ENCODE measurements around the gene TTC28.

The TTC28 gene

DNA sequence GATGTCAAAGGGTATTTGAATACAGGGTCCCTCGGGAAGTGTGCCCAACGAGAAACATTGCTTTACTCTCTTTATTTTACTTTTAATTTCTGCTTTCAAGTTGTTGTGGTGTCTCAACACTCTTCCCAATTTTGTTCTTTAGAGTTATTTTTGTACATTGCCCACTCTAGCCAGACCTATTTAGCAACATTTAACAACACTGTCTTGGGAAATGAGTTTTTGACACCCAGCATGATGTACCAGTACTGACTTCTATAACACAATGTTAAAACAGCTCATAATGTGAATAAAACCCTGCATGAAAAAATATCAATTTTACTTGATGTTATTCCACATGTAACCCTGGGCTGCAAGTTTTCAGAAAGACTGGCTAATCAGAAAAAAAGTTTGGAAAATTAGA lies 410.4 kb downstream of the TTC28 start:
- no peak for DNase-seq (ENCODE audit: low spot score)
- no peak for TF ChIP-seq CTCF (IDR thresholded peaks at IDR 0.05; ENCODE audit: borderline replicate concordance, control extremely low read depth, extremely low read depth, insufficient read depth, missing control alignments)
- in situ Hi-C loops (cut with MboI; ENCODE audit: low sequenced_read_pairs, unreplicated experiment): no loop called here

- DNase-seq (ENCODE audit: low spot score): no peak
- no peak for TF ChIP-seq CTCF (IDR thresholded peaks at IDR 0.05; ENCODE audit: borderline replicate concordance, control extremely low read depth, extremely low read depth, insufficient read depth, missing control alignments)
- in situ Hi-C loops (cut with MboI; ENCODE audit: low sequenced_read_pairs, unreplicated experiment): no loop called here
Measured at GRCh38 chr22:28268850-28269249, 410.8 kb downstream of the TTC28 start.

DNA sequence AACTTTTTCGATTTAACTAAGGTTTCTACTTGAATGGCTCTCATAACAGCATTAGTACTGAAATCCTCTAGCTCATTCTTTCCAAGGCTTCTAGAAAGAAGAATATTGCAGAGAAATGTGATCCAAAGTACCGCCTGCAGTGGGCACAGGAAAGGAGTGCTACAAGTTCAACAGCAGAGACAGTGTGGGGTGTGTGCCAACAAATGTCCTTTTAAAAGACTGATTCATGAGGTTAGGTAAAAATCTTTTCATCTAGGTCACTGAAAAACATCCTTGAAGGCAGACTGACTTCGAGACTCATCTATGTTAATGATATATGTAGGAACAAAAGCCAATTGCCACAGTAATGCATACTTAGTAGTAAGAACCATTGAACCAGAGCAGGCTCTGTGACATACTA lies 411.5 kb downstream of the TTC28 start:
- no peak for TF ChIP-seq CTCF (IDR thresholded peaks at IDR 0.05; ENCODE audit: borderline replicate concordance, control extremely low read depth, extremely low read depth, insufficient read depth, missing control alignments)
- DNase-seq (ENCODE audit: low spot score): no peak
- in situ Hi-C loops (cut with MboI; ENCODE audit: low sequenced_read_pairs, unreplicated experiment): no loop called here

GRCh38 chr22:28260619-28261018 lies 419.0 kb downstream of the TTC28 start:
- no peak for DNase-seq (ENCODE audit: low spot score)
- in situ Hi-C loops (cut with MboI; ENCODE audit: low sequenced_read_pairs, unreplicated experiment): no loop called here
- no peak for TF ChIP-seq CTCF (IDR thresholded peaks at IDR 0.05; ENCODE audit: borderline replicate concordance, control extremely low read depth, extremely low read depth, insufficient read depth, missing control alignments)

GRCh38 chr22:28259774-28260312 lies 419.8 kb downstream of the TTC28 start:
- TF ChIP-seq CTCF (IDR thresholded peaks at IDR 0.05; ENCODE audit: borderline replicate concordance, control extremely low read depth, extremely low read depth, insufficient read depth, missing control alignments): no peak
- in situ Hi-C loops (cut with MboI; ENCODE audit: low sequenced_read_pairs, unreplicated experiment): no loop called here
- no peak for DNase-seq (ENCODE audit: low spot score)

GRCh38 chr22:28254396-28254795 lies 425.2 kb downstream of the TTC28 start:
- DNase-seq (ENCODE audit: low spot score): no peak
- in situ Hi-C loops (cut with MboI; ENCODE audit: low sequenced_read_pairs, unreplicated experiment): no loop called here
- TF ChIP-seq CTCF (IDR thresholded peaks at IDR 0.05; ENCODE audit: borderline replicate concordance, control extremely low read depth, extremely low read depth, insufficient read depth, missing control alignments): no peak

- in situ Hi-C loops (cut with MboI; ENCODE audit: low sequenced_read_pairs, unreplicated experiment): no loop called here
- DNase-seq (ENCODE audit: low spot score): no peak
Measured at GRCh38 chr22:28252539-28252938, 427.1 kb downstream of the TTC28 start.

More at GRCh38 chr22:28252539-28252938, 427.1 kb downstream of the TTC28 start:
- no peak for TF ChIP-seq CTCF (IDR thresholded peaks at IDR 0.05; ENCODE audit: borderline replicate concordance, control extremely low read depth, extremely low read depth, insufficient read depth, missing control alignments)
